Heart left ventricle (tissue), 16 donors: Measurements from ENCODE around the gene GLP1R. TPM values are rescaled to one million over a fixed set of nuclear protein-coding genes. Genes with fewer than 3 reads are reported as not detected.
A peak's percentile ranks its signal among the peaks of the same experiment; 100 is the strongest.

Experiments
- ATAC-seq, 4 donors: fragments of 200-7000 bp; cut with Tn5 transposase; one replicate each; pipeline ENCODE4 v1.9.1; 2020 to 2022; ENCODE audit warnings: moderate library complexity in 4 of 4, mild to moderate bottlenecking in 3 of 4, moderate number of reproducible peaks in 1 of 4
- DNase-seq, 5 donors: peaks; one replicate each; pipeline ENCODE4 v3.0.0-alpha.2; 2020
- H3K27ac ChIP-seq, 12 donors: fragments of 200-600 bp; sonication (generic) in 4 of 12; one replicate each; pipeline versions ENCODE4 v1.5.0 to v1.8.0; 2016 to 2022; ENCODE audit warnings: mild to moderate bottlenecking in 2 of 12
- H3K27me3 ChIP-seq, 9 donors: fragments of 200-600 bp; sonication (generic) in 2 of 9; one replicate each; pipeline versions ENCODE4 v1.5.1 to v1.8.0; 2016 to 2022; ENCODE audit warnings: mild to moderate bottlenecking in 3 of 9
- H3K36me3 ChIP-seq, 9 donors: fragments of 200-600 bp; sonication (generic) in 2 of 9; one replicate each; pipeline versions ENCODE4 v1.5.0 to v1.8.0; 2018 to 2022; ENCODE audit warnings: mild to moderate bottlenecking in 2 of 9
- H3K4me1 ChIP-seq, 12 donors: fragments of 200-600 bp; sonication (generic) in 4 of 12; one replicate each; pipeline versions ENCODE4 v1.5.0 to v1.8.0; 2016 to 2022; ENCODE audit warnings: mild to moderate bottlenecking in 3 of 12
- H3K4me3 ChIP-seq, 12 donors: fragments of 200-600 bp; sonication (generic) in 4 of 12; one replicate each; pipeline versions ENCODE4 v1.5.0 to v1.8.0; 2017 to 2022; ENCODE audit warnings: mild to moderate bottlenecking in 9 of 12, moderate library complexity in 4 of 12
- H3K9me3 ChIP-seq, 12 donors: fragments of 200-600 bp; sonication (generic) in 4 of 12; one replicate each; pipeline versions ENCODE4 v1.5.0 to v1.8.0; 2016 to 2022; ENCODE audit warnings: mild to moderate bottlenecking in 1 of 12
- CTCF ChIP-seq, 12 donors: fragments of 200-600 bp; sonication (generic) in 4 of 12; IDR thresholded peaks; one replicate each; pipeline versions ENCODE4 v1.5.0 to v1.8.0; 2018 to 2022; ENCODE audit warnings: antibody characterized with exemption in 12 of 12, mild to moderate bottlenecking in 5 of 12
- POLR2A ChIP-seq, 2 donors: fragments of 450-650 bp; IDR thresholded peaks; one replicate each; pipeline ENCODE4 v1.6.1; 2017; ENCODE audit warnings: antibody characterized with exemption in 2 of 2, mild to moderate bottlenecking in 2 of 2, moderate library complexity in 2 of 2
- WGBS, 4 donors: extraction: QIAGEN DNeasy Blood & Tissue Kit in 2 of 4; methylation state at CpG; one replicate each; pipeline versions ENCODE4 v1.1.5 to v1.1.7; 2013 to 2018; 5-methylcytosine and 5-hydroxymethylcytosine counted together
- intact Hi-C, 10 donors: fragments of 100-400 bp; cut with DNase I; formaldehyde crosslinking; loops; one replicate each; pipeline versions ENCODE4 v1.11.1 to v1.14.2; 2022
- polyA plus RNA-seq, 2 donors: library from polyadenylated mRNA; stranded (reverse); fragments of 200-250 nt; gene quantifications; one replicate each; pipeline ENCODE4 v1.2.3, GENCODE V29; 2013
- total RNA-seq, 9 donors: library from RNA; depleted of rRNA in 2 of 9; stranded (reverse); fragments of >200 nt in 2 of 9; fragmentation: NEBNext Ultra II Directional in 3 of 9; extraction: Animal tissue kit (Norgen Biotek cat#: 25700) in 3 of 9; gene quantifications; one replicate each; pipeline versions ENCODE4 v1.1.0 to v1.2.4, GENCODE V29; 2016 to 2023
- donor health status: ischemic (EF 13 %, LVEDD 7.1; RV severe dilation, severe dysfunction).
- donor health status: healthy with polysubstance abuse.
- donor health status: DM: no; HTN: yes; CAD: no.
- donor health status: DM: no; HTN: no; CAD: no.
- donor health status: ischemic (EF 25% LVEDD 6.9; RV normal size, moderate dysfunction).
- donor health status: ischemic (EF 25% LVEDD 5.7; RV mildly dilated, moderate dysfunction).
- donor health status: healthy.
- donor health status: DM: yes; HTN: yes; CAD: no.
- donor health status: ischemic (EF 35%, LVEDD 5.7; RV mildly dilated, moderate dysfunction).
- donor health status: nonischemic (EF 11% LVEDD 7.7; RV severe dilation, severe dysfunction).
- donor health status: DM: yes; HTN: yes; CAD: no.
- donor health status: PGD.
- donor health status: ischemic (EF 29% LVEDD 5.4; RV normal size, mild dysfunction).
- donor health status: nonischemic (EF 23%, LVEDD 6.1; RV moderate dilation, normal function).

Gene GLP1R
- total and polyA plus RNA-seq, 11 donors, result 0.25 to 6.4 (median 1.6) TPM

GRCh38 chr6:39053016-39053624 lies 4.5 kb downstream of the GLP1R start:
- intact Hi-C loops, result no loop called here

GRCh38 chr6:39053854-39054576 lies 5.4 kb downstream of the GLP1R start:
- Histone ChIP-seq H3K27me3 (peaks cover 0 to 37% (median 7%) of the 10 kb centered on the region in 9 donors), H3K4me3 (no peak overlapping the region), H3K27ac (no peak overlapping the region), H3K36me3 (no peaks in the 10 kb centered on the region), H3K9me3 (no peaks in the 10 kb centered on the region), H3K4me1 (peaks cover 0 to 5% (median 0%) of the 10 kb centered on the region in 12 donors)
- ATAC-seq (no peak), DNase-seq (no peak)
- TF ChIP-seq POLR2A (IDR thresholded peaks at IDR 0.05), result no peak
- TF ChIP-seq CTCF (IDR thresholded peaks at IDR 0.05), result no peak
- intact Hi-C loops, result no loop called here
- WGBS, 4 donors, result 66 to 70% (median 67%) methylated on average over 8 to 9 of the region's 9 CpGs

More at GRCh38 chr6:39053016-39053624, 4.5 kb downstream of the GLP1R start:
- Histone ChIP-seq H3K36me3 (no peaks in the 10 kb centered on the region), H3K27ac (no peak overlapping the region), H3K4me1 (peaks cover 0 to 14% (median 0%) of the 10 kb centered on the region in 12 donors), H3K9me3 (no peaks in the 10 kb centered on the region), H3K27me3 (peaks cover 0 to 44% (median 16%) of the 10 kb centered on the region in 9 donors), H3K4me3 (no peak overlapping the region)
- 72 to 82% (median 81%) methylated on average over 4 of the region's 4 CpGs for WGBS, 4 donors
- TF ChIP-seq POLR2A (IDR thresholded peaks at IDR 0.05) (no peak), CTCF (IDR thresholded peaks at IDR 0.05) (no peak)
- DNase-seq (no peak), ATAC-seq (no peak)

- intact Hi-C loops, result no loop called here
- WGBS, 4 donors, result 72 to 84% (median 77%) methylated on average over 9 of the region's 9 CpGs
- ATAC-seq, result peak in 1 of 4 donors; percentile 28
- no peak for DNase-seq
- no peak for TF ChIP-seq POLR2A (IDR thresholded peaks at IDR 0.05)
- TF ChIP-seq CTCF (IDR thresholded peaks at IDR 0.05), result no peak
- Histone ChIP-seq H3K9me3 (no peaks in the 10 kb centered on the region), H3K27me3 (peaks cover 0 to 32% (median 2%) of the 10 kb centered on the region in 9 donors), H3K36me3 (no peaks in the 10 kb centered on the region), H3K4me1 (no peaks in the 10 kb centered on the region), H3K4me3 (no peak overlapping the region), H3K27ac (no peak overlapping the region)
Measured at GRCh38 chr6:39054577-39055142, 6.1 kb downstream of the GLP1R start.

GRCh38 chr6:39055661-39056060 lies 7.1 kb downstream of the GLP1R start:
- intact Hi-C loops, result no loop called here
- peaks cover 0 to 28% (median 0%) of the 10 kb centered on the region in 9 donors for H3K27me3 ChIP-seq
- DNase-seq (no peak), ATAC-seq (no peak)
- H3K9me3 ChIP-seq, result no peaks in the 10 kb centered on the region
- no peak overlapping the region for H3K27ac ChIP-seq
- TF ChIP-seq CTCF (IDR thresholded peaks at IDR 0.05) (no peak), POLR2A (IDR thresholded peaks at IDR 0.05) (no peak)
- H3K36me3 ChIP-seq, result no peaks in the 10 kb centered on the region
- no peak overlapping the region for H3K4me3 ChIP-seq
- H3K4me1 ChIP-seq, result peaks cover 0 to under 1% (median 0%) of the 10 kb centered on the region in 12 donors
- WGBS, 4 donors, result 71 to 79% (median 73%) methylated on average over 7 of the region's 7 CpGs
